Stomach (tissue), 4 donors: ENCODE measurements around the gene SERPINA5.

ENCODE experiments used
- CTCF ChIP-seq, 7 experiments: fragments of 450-650 bp in 4 of 7; fragments of 200-600 bp in 3 of 7; sonication (generic) in 3 of 7; IDR thresholded peaks; one replicate each; pipeline ENCODE4 v1.5.1; 2016 to 2019; ENCODE audit warnings: antibody characterized with exemption in 7 of 7, control low read depth in 2 of 7, mild to moderate bottlenecking in 1 of 7
- POLR2A ChIP-seq, 4 donors: fragments of 450-650 bp; IDR thresholded peaks; one replicate each; pipeline ENCODE4 v1.6.1; 2016; ENCODE audit warnings: antibody characterized with exemption in 4 of 4, control low read depth in 2 of 4, mild to moderate bottlenecking in 1 of 4, moderate library complexity in 1 of 4
- POLR2AphosphoS5 ChIP-seq, 3 donors: sonication (generic); formaldehyde crosslinking; IDR thresholded peaks; one replicate each; pipeline ENCODE4 v1.6.1; 2016; ENCODE audit warnings: antibody characterized with exemption in 3 of 3

- no peak for TF ChIP-seq POLR2A (IDR thresholded peaks at IDR 0.05)
- no peak for TF ChIP-seq CTCF (IDR thresholded peaks at IDR 0.05)
- TF ChIP-seq POLR2AphosphoS5 (IDR thresholded peaks at IDR 0.05) = no peak
Measured at GRCh38 chr14:94593749-94594431, 12.7 kb downstream of the SERPINA5 start.
